Measurements from ENCODE around the gene LY86.

LY86 gene

GRCh38 chr6:6570929-6571671 lies 17.4 kb upstream of the LY86 start:
- DNase-seq = no peak

- DNase-seq = no peak
Observed at GRCh38 chr6:6575143-6575542, 13.4 kb upstream of the LY86 start.

DNA sequence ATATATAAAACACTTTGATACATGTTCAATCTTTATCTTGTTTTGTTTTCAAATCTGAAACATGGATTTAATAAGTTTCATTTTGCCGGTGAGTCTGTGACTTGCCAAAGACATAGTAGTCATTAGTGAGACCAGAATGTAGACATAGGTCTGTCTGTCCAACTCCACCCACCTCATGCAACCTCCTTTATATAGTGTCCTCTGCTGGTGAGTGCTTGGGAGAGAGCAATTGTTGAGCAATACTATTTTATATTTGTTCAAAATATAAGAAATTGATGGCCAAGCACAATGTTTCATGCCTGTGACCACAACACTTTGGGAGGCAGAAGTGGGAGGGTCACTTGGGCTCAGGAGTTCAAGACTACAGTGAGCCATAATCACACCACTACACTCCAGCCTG lies 10.8 kb upstream of the LY86 start:
- no peak for DNase-seq

DNA sequence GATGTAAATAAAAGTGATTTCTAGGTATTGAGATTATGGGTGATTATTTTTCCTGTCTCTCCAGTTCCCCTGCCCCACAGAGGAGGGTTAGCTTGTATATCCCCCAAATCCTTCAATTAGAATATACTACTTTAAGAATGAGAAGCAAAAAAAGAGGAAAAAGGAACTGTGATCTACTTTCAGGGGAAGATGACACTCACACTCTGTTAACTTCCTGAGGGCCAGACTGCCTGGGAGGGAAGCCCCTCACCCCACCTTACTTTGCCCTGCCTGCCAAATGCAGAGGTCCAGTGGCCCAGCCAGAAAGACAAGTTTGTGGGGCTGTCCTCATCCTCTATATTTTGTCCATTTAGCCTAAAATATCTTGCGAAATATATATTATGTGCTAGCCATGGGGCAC lies 9.2 kb upstream of the LY86 start:
- DNase-seq = no peak

GRCh38 chr6:6580225-6580856 lies 8.2 kb upstream of the LY86 start:
- no peak for DNase-seq

GRCh38 chr6:6581054-6581453 lies 7.5 kb upstream of the LY86 start:
- DNase-seq = no peak

DNA sequence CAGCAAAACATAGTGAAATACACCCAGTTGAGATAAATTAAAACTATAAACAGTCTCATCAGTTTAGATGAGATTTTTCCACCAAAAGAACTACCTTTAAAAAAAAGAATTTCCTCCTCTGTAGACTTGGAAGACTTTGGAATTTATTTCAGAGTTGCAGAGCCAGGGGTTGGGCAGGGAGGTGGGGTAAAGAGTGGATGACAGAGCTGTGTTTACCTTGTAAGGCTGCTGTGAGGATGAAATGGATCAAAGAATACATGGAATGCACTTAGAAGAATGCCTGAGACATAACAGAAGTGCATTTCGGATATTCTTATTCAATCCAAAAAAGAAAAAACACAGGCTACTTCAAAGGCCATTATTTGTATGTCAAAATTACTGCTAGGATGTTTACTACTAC lies 6.4 kb upstream of the LY86 start:
- no peak for DNase-seq

DNA sequence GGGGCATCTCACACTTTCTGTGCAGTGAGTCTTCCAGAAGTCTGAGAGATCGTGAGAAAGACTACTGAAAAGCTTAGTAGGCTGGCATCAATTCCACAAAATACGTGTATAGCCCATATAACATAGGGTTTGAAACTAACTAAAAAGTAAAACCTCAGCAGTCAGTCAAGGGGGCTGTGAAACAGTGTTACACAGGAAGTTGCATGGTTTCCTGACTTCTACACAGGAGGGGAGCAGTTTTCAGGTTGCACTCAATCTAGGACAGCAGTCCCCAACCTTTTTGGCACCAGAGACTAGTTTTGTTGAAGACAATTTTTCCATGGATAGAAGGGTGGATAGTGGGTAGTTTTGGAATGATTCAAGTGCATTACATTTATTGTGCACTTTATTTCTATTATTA lies 4.7 kb upstream of the LY86 start:
- no peak for DNase-seq

GRCh38 chr6:6584310-6585002 lies 4.1 kb upstream of the LY86 start:
- DNase-seq = no peak

DNA sequence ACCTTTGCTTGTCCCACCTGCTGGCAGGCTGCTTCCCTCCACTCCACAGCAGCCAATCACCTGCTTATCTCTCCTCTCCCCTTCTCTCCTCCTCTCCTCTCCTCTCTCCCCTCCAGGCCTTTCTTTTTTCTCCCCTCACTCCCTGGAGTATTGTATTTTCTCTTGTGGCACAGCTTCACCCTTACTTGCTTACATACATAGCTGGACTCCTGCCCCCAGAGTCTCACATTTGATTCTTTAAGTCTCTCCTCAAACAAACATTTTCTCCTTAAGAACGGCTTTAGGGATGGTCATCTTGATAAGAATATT lies 3.6 kb upstream of the LY86 start:
- DNase-seq = no peak

DNA sequence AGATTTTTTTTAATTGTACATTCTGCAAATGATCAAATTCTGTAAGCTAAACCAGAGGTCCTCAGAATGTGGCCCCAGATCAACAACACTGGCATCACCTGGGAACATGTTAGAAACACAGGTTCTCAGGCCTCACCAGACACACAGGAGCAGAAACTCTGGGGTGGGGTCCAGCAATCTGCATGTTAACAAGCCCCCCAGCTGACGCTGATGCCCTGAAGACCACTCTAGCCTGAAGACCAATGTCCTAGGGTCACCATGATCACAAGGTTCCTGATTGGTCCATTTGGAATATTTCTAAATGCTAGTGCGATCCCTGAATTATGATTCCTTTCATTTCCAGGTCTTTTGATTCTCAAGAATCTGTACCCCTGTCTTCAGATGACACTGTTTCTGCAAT lies 2.4 kb upstream of the LY86 start:
- DNase-seq = no peak

GRCh38 chr6:6586671-6587526 lies 1.6 kb upstream of the LY86 start:
- no peak for DNase-seq

DNA sequence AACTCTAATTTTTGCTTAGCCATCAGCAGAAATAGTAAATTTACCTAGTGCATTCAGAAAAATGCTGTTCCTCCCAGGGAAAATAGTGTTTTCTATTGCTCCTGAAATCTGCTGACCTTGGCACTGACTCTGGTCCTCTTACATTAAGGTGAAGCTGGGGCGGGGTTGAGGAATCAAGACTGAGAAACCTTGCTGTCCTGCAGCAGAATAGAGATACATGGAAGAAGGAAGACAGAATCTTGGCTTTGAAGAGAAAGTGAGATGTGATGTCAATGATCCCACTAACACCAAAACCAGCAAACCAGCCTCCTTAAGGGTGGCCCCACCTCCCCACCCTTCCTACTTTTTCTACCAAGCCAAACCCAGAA lies 840 bp upstream of the LY86 start:
- no peak for DNase-seq

GRCh38 chr6:6588924-6589709 lies 597 bp downstream of the LY86 start:
- DNase-seq = no peak

DNA sequence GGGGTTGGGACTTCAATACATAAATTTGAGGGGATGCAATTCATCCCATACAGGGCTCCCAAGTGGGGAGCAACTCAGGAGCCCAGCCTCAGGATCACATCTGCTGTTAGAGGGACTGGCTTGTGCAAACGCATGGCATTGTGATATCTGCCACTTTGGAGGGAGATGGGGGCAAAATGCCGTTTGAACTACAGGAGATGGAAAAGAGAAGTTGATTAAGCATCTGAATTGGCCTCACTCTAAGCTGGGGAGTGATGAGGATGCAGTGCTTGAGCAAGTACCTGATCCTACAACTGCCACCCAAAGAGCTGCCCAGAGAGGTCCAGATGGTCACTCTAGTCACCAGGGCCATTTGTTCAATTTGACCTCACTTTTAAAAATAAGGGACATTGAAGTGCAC lies 2.0 kb downstream of the LY86 start:
- DNase-seq = no peak

DNA sequence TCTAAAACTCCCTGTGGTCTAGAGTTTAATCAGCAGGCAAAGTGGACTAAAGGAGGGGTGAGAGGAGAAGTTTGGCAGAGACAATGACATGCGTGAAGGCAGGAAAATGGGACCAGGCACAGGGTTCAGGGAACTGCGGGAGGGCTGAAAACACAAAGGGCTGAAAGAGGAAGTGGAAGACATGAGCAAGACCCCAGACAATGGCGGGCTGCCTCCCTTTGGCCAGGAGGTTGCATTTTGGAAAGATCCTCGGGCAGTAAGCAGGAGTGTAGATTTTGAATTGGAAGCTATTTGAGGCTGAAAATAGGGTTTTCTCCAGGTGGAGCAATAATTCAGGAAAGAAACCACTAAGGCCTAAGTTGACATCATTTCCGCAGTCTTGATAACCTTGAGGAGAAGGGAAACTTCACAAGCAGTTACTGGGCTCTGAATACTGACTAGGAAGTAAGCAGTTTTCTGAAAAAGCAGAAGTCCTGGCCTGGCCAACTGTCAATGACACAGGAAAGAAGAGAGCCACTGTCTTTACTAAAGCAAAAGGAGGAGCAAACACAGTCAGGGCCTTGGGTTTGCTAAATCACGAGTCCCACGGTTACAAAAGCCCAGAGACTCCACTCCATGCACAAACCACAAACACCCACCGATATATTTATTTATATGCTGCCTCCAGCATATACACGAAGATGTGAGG lies 3.4 kb downstream of the LY86 start:
- no peak for DNase-seq

DNA sequence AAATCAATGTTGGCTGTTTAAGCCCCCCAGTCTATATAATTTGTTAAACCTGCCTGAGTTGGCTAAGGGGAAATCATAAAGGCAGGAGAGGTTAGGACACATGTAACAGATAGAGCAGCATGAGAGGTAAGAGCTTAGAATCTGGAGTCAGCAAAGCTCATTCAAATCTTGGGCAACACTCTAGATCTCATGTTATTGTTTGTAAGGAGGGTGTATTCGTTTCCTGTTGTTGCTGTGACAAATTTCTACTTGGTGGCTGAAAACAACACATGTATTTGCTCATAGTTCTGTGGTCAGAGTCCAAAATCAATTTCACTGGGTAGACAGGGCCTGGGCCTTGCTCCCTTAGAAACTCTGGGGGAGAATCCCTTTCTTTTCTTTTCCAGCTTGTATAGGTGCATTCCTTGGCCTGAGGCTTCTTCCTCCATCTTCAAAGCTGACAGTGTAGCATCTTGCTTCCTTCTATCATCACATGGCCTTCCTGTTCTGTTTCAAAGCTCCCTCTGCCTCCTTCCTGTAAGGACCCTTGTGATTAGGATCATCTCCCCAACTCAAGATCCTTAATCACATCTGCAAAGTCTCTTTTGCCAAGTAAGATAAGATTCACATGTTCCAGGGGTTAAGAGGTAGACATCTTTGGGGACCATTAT lies 4.4 kb downstream of the LY86 start:
- DNase-seq = no peak

DNA sequence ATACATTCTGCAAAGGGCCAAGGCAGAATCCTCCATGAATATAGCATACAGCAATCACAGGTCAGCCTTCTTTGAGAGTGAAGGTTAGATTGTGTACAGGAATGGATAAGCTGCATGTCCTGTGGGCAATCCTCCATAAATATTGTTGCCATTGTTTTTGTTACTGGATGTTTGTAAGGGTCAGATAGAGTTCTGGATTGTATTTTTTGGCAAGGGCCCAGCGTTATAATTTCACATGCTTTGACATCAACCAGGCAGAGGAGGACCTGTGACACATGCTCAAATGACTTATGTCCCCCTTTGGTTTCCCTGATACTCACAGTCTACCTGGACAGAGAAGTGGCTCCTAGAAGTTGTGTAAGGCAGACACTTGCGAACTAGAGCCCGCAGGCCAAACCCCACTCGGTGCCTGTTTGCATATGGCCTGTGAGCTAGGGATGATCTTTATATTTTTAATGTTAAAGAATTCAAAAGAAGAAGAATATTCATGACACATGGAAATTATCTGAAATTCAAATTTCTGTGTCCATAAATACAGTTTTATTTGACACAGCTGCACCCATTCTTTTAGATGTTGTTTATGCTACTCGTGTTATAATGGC lies 5.4 kb downstream of the LY86 start:
- no peak for DNase-seq

- DNase-seq = no peak
Observed at GRCh38 chr6:6595025-6595424, 6.5 kb downstream of the LY86 start.

DNA sequence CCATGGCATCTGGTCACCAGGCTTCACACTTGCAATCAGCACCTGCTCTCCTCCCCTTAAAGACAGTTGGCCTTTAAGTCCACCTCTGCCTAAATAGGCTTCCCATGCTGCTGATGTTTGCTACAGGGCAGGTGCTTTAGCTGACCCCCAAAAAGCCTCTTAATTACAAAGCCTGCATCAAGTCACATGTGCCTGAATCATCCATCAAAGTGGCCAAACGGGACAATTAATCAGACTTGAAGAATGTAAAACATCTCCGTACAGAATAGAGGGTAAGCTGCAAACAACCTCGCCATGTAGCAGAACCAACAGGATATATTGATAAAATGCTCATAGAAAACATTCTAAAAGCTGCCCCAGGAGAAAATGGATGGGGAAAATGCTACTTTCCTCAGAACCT lies 7.4 kb downstream of the LY86 start:
- DNase-seq = no peak

Data from stimulated activated naive CD4-positive, alpha-beta T cell treated with Interleukin-2 at 50 U/mL for 16 hours (primary cell).